GM18499 (cell line): ENCODE results near the gene N4BP2L2.

Source experiments
- ATAC-seq: cut with Tn5 transposase; IDR thresholded peaks from one replicate; pipeline ENCODE4 v1.9.1; 2021; ENCODE audit warnings: moderate number of reproducible peaks; ENCODE audit not compliant: insufficient read depth, unreplicated experiment

Gene N4BP2L2

DNA sequence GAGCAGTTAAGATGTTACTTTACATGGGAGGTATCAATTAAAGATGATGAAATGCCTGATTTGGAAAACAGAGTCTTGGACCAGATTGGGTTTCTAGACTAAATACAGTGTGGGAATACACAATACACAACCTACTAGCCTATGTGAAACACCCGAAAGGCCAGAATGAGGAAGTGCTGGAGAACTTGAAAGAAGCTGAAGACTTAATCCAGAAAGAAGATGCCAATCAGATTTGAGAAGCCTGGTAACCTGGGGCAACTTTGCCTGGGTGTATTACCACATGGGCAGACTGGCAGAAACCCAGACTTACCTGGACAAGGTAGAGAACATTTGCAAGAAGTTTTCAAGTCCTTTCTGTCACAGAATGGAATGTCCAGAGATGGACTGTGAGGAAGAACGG lies 153.9 kb downstream of the N4BP2L2 start:
- ATAC-seq = no peak

GRCh38 chr13:32383836-32384618 lies 154.6 kb downstream of the N4BP2L2 start:
- no peak for ATAC-seq
